ENCODE results near the gene TMPRSS9. TPM values are rescaled to one million over a fixed set of nuclear protein-coding genes. Genes with fewer than 3 reads are reported as not detected.

TMPRSS9 gene
- total RNA-seq, 1 experiment from 2014 or later: not detected

- DNase-seq: no peak
- H3K36me3 Mint-ChIP-seq (ENCODE audit: insufficient read depth, unreplicated experiment): peaks cover 14% of the 10 kb centered on the region
- no TSS peak for BruUV-seq (replicated peaks)
- CTCF ChIA-PET: no interaction called here
- H3K4me3 Mint-ChIP-seq (ENCODE audit: low read depth, unreplicated experiment): no peak overlapping the region
- H3K4me1 Mint-ChIP-seq (ENCODE audit: low read depth, unreplicated experiment): no peaks in the 10 kb centered on the region
- no peaks in the 10 kb centered on the region for H3K27me3 Mint-ChIP-seq (ENCODE audit: unreplicated experiment)
- H3K27ac Mint-ChIP-seq (ENCODE audit: unreplicated experiment): no peak overlapping the region
- intact Hi-C loops (cut with micrococcal nuclease; ENCODE audit: unreplicated experiment): no loop called here
- H3K9me3 Mint-ChIP-seq (ENCODE audit: low read depth, unreplicated experiment): peaks cover 2% of the 10 kb centered on the region
- no peak for TF ChIP-seq CTCF (IDR thresholded peaks at IDR 0.05; ENCODE audit: unreplicated experiment)
Measured at GRCh38 chr19:2319551-2319950, 40.5 kb upstream of the TMPRSS9 start.

- H3K4me3 Mint-ChIP-seq (ENCODE audit: low read depth, unreplicated experiment): no peak overlapping the region
- no peaks in the 10 kb centered on the region for H3K4me1 Mint-ChIP-seq (ENCODE audit: low read depth, unreplicated experiment)
- no peak for TF ChIP-seq CTCF (IDR thresholded peaks at IDR 0.05; ENCODE audit: unreplicated experiment)
- CTCF ChIA-PET: no interaction called here
- H3K27ac Mint-ChIP-seq (ENCODE audit: unreplicated experiment): no peak overlapping the region
- no TSS peak for BruUV-seq (replicated peaks)
- DNase-seq: no peak
- intact Hi-C loops (cut with micrococcal nuclease; ENCODE audit: unreplicated experiment): no loop called here
- peaks cover 14% of the 10 kb centered on the region for H3K36me3 Mint-ChIP-seq (ENCODE audit: insufficient read depth, unreplicated experiment)
- no peaks in the 10 kb centered on the region for H3K27me3 Mint-ChIP-seq (ENCODE audit: unreplicated experiment)
- H3K9me3 Mint-ChIP-seq (ENCODE audit: low read depth, unreplicated experiment): no peaks in the 10 kb centered on the region
Measured at GRCh38 chr19:2320049-2320448, 40.0 kb upstream of the TMPRSS9 start.

GRCh38 chr19:2320939-2321338 lies 39.1 kb upstream of the TMPRSS9 start:
- no peak for TF ChIP-seq CTCF (IDR thresholded peaks at IDR 0.05; ENCODE audit: unreplicated experiment)
- intact Hi-C loops (cut with micrococcal nuclease; ENCODE audit: unreplicated experiment): no loop called here
- Mint-ChIP-seq H3K27me3 (ENCODE audit: unreplicated experiment) (no peaks in the 10 kb centered on the region), H3K4me3 (ENCODE audit: low read depth, unreplicated experiment) (no peak overlapping the region), H3K36me3 (ENCODE audit: insufficient read depth, unreplicated experiment) (peaks cover 18% of the 10 kb centered on the region), H3K27ac (ENCODE audit: unreplicated experiment) (no peak overlapping the region), H3K9me3 (ENCODE audit: low read depth, unreplicated experiment) (no peaks in the 10 kb centered on the region), H3K4me1 (ENCODE audit: low read depth, unreplicated experiment) (no peaks in the 10 kb centered on the region)
- BruUV-seq (replicated peaks): no TSS peak
- CTCF ChIA-PET: no interaction called here
- no peak for DNase-seq

- Mint-ChIP-seq H3K4me1 (ENCODE audit: low read depth, unreplicated experiment) (no peaks in the 10 kb centered on the region), H3K4me3 (ENCODE audit: low read depth, unreplicated experiment) (no peak overlapping the region), H3K36me3 (ENCODE audit: insufficient read depth, unreplicated experiment) (peaks cover 22% of the 10 kb centered on the region), H3K27ac (ENCODE audit: unreplicated experiment) (no peak overlapping the region), H3K27me3 (ENCODE audit: unreplicated experiment) (no peaks in the 10 kb centered on the region), H3K9me3 (ENCODE audit: low read depth, unreplicated experiment) (no peaks in the 10 kb centered on the region)
- CTCF ChIA-PET: no interaction called here
- DNase-seq: no peak
- BruUV-seq (replicated peaks): no TSS peak
- no peak for TF ChIP-seq CTCF (IDR thresholded peaks at IDR 0.05; ENCODE audit: unreplicated experiment)
- intact Hi-C loops (cut with micrococcal nuclease; ENCODE audit: unreplicated experiment): no loop called here
Measured at GRCh38 chr19:2321565-2322283, 38.3 kb upstream of the TMPRSS9 start.
